ENCODE measurements around the gene FOXO3. TPM values are rescaled to one million over a fixed set of nuclear protein-coding genes. Genes with fewer than 3 reads are reported as not detected.

Gene FOXO3
- total RNA-seq, 1 donor from 2014 or later: 60.1 TPM

GRCh38 chr6:108721286-108721685, 160.6 kb downstream of the FOXO3 start:
- no peaks in the 10 kb centered on the region for H3K36me3 ChIP-seq
- no peak overlapping the region for H3K27ac ChIP-seq
- intact Hi-C loops (cut with DNase I): no loop called here
- TF ChIP-seq CTCF (IDR thresholded peaks at IDR 0.05): no peak
- H3K4me1 ChIP-seq: no peaks in the 10 kb centered on the region
- ATAC-seq (no peak), DNase-seq (no peak)
- H3K27me3 ChIP-seq (ENCODE audit: low read depth): no peaks in the 10 kb centered on the region
- H3K4me3 ChIP-seq: no peak overlapping the region
- H3K9me3 ChIP-seq: peaks cover 13% of the 10 kb centered on the region

DNA sequence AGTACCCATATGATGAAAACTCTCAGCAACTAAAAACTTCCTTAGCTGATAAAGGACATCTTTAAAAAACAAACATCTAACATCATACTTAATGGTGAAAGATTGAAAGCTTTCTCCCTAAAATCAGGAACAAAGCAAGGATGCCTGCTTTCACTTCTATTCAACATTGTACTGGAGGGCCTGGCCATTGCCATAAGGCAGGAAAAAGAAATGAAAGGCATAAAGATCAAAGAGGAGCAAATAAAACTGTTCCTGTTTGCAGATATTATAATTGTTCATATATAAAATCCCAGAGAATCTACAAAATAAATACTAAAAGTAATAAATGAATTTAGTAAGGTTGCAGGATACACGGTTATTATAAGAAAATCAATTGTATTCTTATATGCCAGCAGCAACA, 162.9 kb downstream of the FOXO3 start:
- Histone ChIP-seq H3K9me3 (peaks cover 13% of the 10 kb centered on the region), H3K4me3 (no peak overlapping the region), H3K4me1 (no peaks in the 10 kb centered on the region), H3K27ac (no peak overlapping the region), H3K36me3 (no peaks in the 10 kb centered on the region), H3K27me3 (ENCODE audit: low read depth) (no peaks in the 10 kb centered on the region)
- ATAC-seq (no peak), DNase-seq (no peak)
- TF ChIP-seq CTCF (IDR thresholded peaks at IDR 0.05): no peak
- intact Hi-C loops (cut with DNase I): no loop called here

DNA sequence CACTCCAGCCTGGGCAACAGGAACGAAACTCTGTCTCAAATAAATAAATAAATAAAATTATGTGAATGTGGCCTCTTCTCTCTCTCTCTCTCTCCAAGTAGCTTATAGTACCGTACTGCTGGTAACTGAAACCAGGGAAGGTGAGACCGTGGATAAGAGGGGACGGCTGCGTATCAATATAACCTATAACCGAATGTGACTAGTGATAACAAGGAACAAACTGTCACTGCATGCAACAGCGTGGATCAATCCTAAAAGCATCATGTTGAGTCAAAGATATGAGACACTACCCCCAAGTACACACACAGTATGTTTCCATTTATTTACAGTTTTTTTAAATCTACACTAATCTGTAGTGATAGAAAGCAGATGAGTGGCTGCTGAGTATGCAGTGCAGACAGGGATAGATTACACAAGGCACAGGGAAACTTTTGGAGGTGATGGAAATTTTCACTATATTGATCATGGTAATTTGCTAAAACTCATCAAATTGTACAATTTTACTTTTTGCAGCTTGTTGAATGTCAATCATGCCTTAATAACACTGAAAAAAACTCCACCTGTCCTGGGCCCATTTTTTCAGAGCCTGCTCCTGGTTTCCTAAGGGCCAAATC, 166.1 kb downstream of the FOXO3 start:
- no peak overlapping the region for H3K27ac ChIP-seq
- intact Hi-C loops (cut with DNase I): no loop called here
- no peak overlapping the region for H3K4me3 ChIP-seq
- TF ChIP-seq CTCF (IDR thresholded peaks at IDR 0.05): no peak
- no peak for DNase-seq
- no peaks in the 10 kb centered on the region for H3K36me3 ChIP-seq
- no peak for ATAC-seq
- H3K9me3 ChIP-seq: peaks cover 13% of the 10 kb centered on the region
- no peaks in the 10 kb centered on the region for H3K4me1 ChIP-seq
- no peaks in the 10 kb centered on the region for H3K27me3 ChIP-seq (ENCODE audit: low read depth)

DNA sequence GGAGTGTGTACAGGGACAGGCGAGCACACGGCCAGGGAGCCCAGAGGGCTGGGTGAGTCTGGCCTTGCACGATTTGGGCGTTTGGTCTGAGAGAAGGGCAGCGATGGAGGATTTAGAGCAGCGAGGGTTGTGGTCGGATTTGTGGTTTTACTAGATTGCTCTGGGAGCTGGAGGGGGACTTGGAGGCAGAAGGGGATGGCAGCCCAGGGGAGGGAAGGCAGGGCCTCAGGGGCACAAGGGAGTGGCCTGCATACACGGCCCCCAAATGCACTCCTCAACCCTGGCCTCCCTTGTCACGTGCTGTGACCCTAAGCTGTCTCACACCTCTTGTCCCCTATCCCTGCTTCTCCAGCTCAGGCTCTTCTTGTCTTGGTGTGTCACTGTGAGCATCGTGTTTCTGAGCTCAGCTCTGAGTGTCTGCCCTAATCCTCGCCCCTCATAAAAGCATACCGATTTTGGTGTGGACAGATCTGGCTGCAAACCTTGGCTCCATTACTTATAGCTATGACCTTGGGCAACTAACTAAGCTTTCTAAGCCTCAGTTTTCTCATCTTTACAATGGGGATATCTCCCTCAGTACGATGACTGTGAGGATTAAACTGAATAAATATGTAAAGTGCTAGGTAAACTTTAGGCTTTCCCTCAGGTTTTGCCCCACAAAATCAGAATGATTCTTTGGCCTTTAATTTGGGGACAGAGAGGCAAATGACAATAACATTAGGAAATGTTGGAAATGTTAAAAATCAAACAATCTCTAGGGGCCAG, 167.4 kb downstream of the FOXO3 start:
- Histone ChIP-seq H3K9me3 (peaks cover 13% of the 10 kb centered on the region), H3K4me3 (no peak overlapping the region), H3K27me3 (ENCODE audit: low read depth) (no peaks in the 10 kb centered on the region), H3K4me1 (no peaks in the 10 kb centered on the region), H3K27ac (no peak overlapping the region), H3K36me3 (no peaks in the 10 kb centered on the region)
- ATAC-seq (no peak), DNase-seq (no peak)
- intact Hi-C loops (cut with DNase I): no loop called here
- no peak for TF ChIP-seq CTCF (IDR thresholded peaks at IDR 0.05)

DNA sequence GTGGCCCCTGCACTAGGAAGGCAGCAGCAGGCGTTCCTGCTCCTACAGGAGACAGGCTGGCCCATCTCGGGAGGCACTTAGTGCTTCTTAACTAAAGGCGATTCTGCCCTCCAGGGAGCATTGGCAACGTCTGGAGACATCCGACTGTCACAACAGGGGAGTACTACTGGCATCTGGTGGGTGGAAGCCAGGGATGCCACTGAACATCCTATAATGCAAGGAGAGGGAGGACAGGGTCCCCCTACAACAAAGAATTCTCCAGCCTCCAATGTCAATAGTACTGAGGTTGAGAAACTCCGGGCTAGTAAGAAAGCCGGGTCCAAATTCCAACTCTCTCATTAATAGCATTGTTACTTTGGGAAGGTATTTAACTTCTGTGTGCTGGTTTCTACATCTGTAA, 168.1 kb downstream of the FOXO3 start:
- Histone ChIP-seq H3K4me3 (no peak overlapping the region), H3K27me3 (ENCODE audit: low read depth) (no peaks in the 10 kb centered on the region), H3K36me3 (no peaks in the 10 kb centered on the region), H3K4me1 (no peaks in the 10 kb centered on the region), H3K27ac (no peak overlapping the region), H3K9me3 (peaks cover 7% of the 10 kb centered on the region)
- no peak for ATAC-seq
- DNase-seq: no peak
- intact Hi-C loops (cut with DNase I): no loop called here
- TF ChIP-seq CTCF (IDR thresholded peaks at IDR 0.05): no peak

Measured in lower lobe of right lung (tissue), 2 donors.